Measurements from ENCODE around the gene GHSR. TPM values are rescaled to one million over a fixed set of nuclear protein-coding genes. Genes with fewer than 3 reads are reported as not detected.

The GHSR gene
- total RNA-seq, 4 donors from 2014 or later, result not detected

DNA sequence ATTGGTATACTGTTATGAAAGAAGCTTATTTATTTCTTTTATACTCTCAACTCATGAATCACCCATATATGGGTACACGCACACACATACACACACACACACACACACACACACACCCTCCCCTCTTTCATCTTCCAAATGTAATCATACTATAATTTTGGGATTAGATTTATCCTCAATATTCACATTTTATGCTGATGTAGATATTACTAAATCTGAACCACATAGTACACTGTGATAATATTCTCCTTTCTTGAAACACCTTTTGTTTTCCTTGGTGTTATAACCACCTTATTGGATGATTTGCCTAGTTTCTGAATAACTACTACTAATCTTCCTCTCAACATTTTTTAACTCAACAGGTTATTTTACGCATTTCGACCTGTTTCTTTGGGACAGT, 8.1 kb upstream of the GHSR start:
- DNase-seq (ENCODE audit: extremely low spot score), result no peak
- TF ChIP-seq, protein P1, sequence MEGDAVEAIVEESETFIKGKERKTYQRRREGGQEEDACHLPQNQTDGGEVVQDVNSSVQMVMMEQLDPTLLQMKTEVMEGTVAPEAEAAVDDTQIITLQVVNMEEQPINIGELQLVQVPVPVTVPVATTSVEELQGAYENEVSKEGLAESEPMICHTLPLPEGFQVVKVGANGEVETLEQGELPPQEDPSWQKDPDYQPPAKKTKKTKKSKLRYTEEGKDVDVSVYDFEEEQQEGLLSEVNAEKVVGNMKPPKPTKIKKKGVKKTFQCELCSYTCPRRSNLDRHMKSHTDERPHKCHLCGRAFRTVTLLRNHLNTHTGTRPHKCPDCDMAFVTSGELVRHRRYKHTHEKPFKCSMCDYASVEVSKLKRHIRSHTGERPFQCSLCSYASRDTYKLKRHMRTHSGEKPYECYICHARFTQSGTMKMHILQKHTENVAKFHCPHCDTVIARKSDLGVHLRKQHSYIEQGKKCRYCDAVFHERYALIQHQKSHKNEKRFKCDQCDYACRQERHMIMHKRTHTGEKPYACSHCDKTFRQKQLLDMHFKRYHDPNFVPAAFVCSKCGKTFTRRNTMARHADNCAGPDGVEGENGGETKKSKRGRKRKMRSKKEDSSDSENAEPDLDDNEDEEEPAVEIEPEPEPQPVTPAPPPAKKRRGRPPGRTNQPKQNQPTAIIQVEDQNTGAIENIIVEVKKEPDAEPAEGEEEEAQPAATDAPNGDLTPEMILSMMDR (IDR thresholded peaks at IDR 0.05), result no peak
- no peak for TF ChIP-seq EP300 (IDR thresholded peaks at IDR 0.05)
- no peak for TF ChIP-seq POLR2AphosphoS5 (IDR thresholded peaks at IDR 0.05)
- TF ChIP-seq POLR2A (IDR thresholded peaks at IDR 0.05; ENCODE audit: low read depth), result no peak
- 97% methylated on average over 3 of the region's 3 CpGs for WGBS
- Histone ChIP-seq H3K27ac (replicated peaks in 1 of 4) (no peak overlapping the region), H3K4me3 (no peak overlapping the region), H3K4me1 (peaks cover 0 to 8% (median 5%) of the 10 kb centered on the region in 4 donors), H3K27me3 (peaks cover 0 to 14% (median 0%) of the 10 kb centered on the region in 4 donors), H3K9me3 (no peaks in the 10 kb centered on the region), H3K36me3 (no peaks in the 10 kb centered on the region)
- intact Hi-C loops (cut with DNase I), result no loop called here

GRCh38 chr3:172454180-172454579, 5.9 kb upstream of the GHSR start:
- Histone ChIP-seq H3K9me3 (no peaks in the 10 kb centered on the region), H3K36me3 (no peaks in the 10 kb centered on the region), H3K27ac (replicated peaks in 1 of 4) (no peak overlapping the region), H3K4me1 (peaks cover 0 to 8% (median 3%) of the 10 kb centered on the region in 4 donors), H3K4me3 (no peak overlapping the region), H3K27me3 (peaks cover 0 to 35% (median 12%) of the 10 kb centered on the region in 4 donors)
- TF ChIP-seq POLR2AphosphoS5 (IDR thresholded peaks at IDR 0.05) (no peak), EP300 (IDR thresholded peaks at IDR 0.05) (no peak), POLR2A (IDR thresholded peaks at IDR 0.05; ENCODE audit: low read depth) (no peak)
- TF ChIP-seq, protein P1 (IDR thresholded peaks at IDR 0.05), result no peak
- intact Hi-C loops (cut with DNase I), result no loop called here
- DNase-seq (ENCODE audit: extremely low spot score), result no peak

DNA sequence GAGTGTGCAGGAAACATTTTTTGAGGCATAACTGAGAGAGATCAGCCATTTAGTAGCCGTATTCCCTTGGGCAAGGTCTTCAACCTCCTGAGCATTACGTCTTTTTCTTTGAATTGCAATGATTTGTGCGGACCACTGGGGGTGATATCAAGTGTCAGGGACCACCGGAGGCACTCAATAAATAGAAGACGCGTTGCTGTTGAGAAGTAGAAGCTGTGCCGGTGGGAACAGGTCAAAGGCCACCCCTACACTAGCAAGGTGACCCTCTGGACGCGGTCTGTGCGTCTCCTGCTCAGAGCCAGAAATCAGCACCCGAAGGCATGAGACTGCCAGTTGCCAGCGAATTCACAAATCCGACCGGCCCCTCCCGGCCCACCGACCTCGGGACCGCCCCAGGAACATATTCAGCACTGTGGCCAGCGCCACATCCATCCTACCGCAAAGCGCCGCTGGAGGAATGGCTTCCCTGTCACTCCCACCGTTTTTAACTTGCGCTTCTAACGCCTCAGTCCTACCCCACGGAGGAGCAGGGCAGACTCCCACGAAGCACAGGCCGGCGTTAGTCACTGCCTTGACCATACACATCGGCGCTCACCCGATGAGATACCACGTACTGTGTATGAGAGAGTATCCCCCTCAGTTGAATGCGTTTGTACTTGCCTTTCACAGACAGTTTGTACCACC, 1.4 kb upstream of the GHSR start:
- WGBS, result 7% methylated on average over 18 of the region's 34 CpGs
- peaks cover 6 to 27% (median 22%) of the 10 kb centered on the region in 4 donors for H3K4me1 ChIP-seq

GRCh38 chr3:172448661-172449465, 607 bp upstream of the GHSR start:
- TF ChIP-seq POLR2AphosphoS5 (IDR thresholded peaks at IDR 0.05), result no peak
- Histone ChIP-seq H3K9me3 (no peaks in the 10 kb centered on the region), H3K4me3 (no peak overlapping the region), H3K27ac (replicated peaks in 1 of 4) (no peak overlapping the region), H3K4me1 (peaks cover 6 to 27% (median 22%) of the 10 kb centered on the region in 4 donors), H3K27me3 (peaks cover 0 to 56% (median 25%) of the 10 kb centered on the region in 4 donors), H3K36me3 (no peaks in the 10 kb centered on the region)
- WGBS, result 10% methylated on average over 39 of the region's 43 CpGs
- intact Hi-C loops (cut with DNase I), result no loop called here
- DNase-seq (ENCODE audit: extremely low spot score), result no peak

More for the DNA sequence above, 1.4 kb upstream of the GHSR start:
- Histone ChIP-seq H3K9me3 (no peaks in the 10 kb centered on the region), H3K27ac (replicated peaks in 1 of 4) (no peak overlapping the region), H3K4me3 (no peak overlapping the region), H3K36me3 (no peaks in the 10 kb centered on the region), H3K27me3 (peaks cover 0 to 56% (median 25%) of the 10 kb centered on the region in 4 donors)
- DNase-seq (ENCODE audit: extremely low spot score), result no peak
- intact Hi-C loops (cut with DNase I), result no loop called here
- TF ChIP-seq EP300 (IDR thresholded peaks at IDR 0.05) (no peak), POLR2AphosphoS5 (IDR thresholded peaks at IDR 0.05) (no peak), POLR2A (IDR thresholded peaks at IDR 0.05; ENCODE audit: low read depth) (no peak)
- TF ChIP-seq, protein P1 (IDR thresholded peaks at IDR 0.05), result no peak

- Histone ChIP-seq H3K4me1 (peaks cover 6 to 27% (median 22%) of the 10 kb centered on the region in 4 donors), H3K27me3 (peaks cover 0 to 56% (median 25%) of the 10 kb centered on the region in 4 donors), H3K27ac (replicated peaks in 1 of 4) (no peak overlapping the region), H3K9me3 (no peaks in the 10 kb centered on the region), H3K4me3 (no peak overlapping the region), H3K36me3 (no peaks in the 10 kb centered on the region)
- intact Hi-C loops (cut with DNase I), result no loop called here
- TF ChIP-seq, protein P1 (IDR thresholded peaks at IDR 0.05), result no peak
- TF ChIP-seq POLR2A (IDR thresholded peaks at IDR 0.05; ENCODE audit: low read depth) (no peak), POLR2AphosphoS5 (IDR thresholded peaks at IDR 0.05) (no peak), EP300 (IDR thresholded peaks at IDR 0.05) (no peak)
- DNase-seq (ENCODE audit: extremely low spot score), result no peak
- 88% methylated on average over 3 of the region's 3 CpGs for WGBS
These were observed 2.1 kb downstream of the GHSR start for GRCh38 chr3:172446198-172446597.
